Jurkat, Clone E6-1 (cell line): Measurements from ENCODE around the gene PRPH2.
"Not testable (repeated sequence)": the region's sequence is repeated elsewhere in the genome, so short reads cannot be mapped to it uniquely, and the experiment has no call there.

ENCODE experiments used
- DNase-seq: peaks from one replicate; pipeline ENCODE4 v3.0.0-alpha.2; 2011; ENCODE audit warnings: low read depth, low spot score
- H3K4me3 ChIP-seq: 2 replicates; pipeline ENCODE4 v1.5.1; 2011; ENCODE audit warnings: mild to moderate bottlenecking, low read length, control low read depth, moderate library complexity

The PRPH2 gene

DNA sequence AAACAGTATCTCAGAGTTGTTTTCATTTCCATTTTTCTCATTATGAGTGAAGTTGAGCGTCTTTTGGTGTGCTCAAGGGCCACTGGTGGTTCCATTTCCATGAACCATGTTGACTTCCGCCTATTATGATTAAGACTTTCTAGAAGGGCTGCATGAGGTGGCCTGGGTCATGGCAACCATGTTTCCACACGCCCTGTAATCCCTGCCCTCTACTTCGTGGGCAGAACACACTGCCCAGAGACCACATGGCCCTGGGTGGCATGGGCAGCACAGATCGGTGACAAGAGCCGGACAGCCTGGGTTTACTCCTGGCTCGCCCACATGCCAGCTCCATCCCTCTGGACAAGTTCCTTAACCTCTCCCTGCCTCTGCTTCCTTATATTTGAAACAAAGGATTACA lies 14.8 kb downstream of the PRPH2 start:
- H3K4me3 ChIP-seq: no peak overlapping the region
- no peak for DNase-seq

DNA sequence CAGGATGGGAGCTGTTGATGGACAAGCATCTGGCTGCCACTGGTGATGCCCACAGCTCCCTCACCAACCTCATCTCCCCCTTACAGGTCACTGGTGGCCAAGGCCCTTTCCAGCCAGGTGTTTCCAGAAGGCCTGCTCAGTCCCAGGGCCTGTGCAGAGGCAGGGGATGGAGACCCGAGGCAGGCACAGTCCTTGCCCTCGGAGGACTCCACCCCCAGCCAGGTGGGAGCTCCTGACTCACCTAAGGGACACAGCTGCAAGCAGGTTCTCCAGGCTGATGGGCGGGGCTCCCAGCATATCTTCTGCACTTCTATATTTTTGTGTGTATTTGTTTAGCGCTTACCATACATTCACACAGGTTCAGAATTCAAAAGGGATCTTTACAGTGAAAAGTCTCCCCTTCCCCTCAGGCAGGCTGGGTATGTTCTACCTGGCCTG lies 17.4 kb downstream of the PRPH2 start:
- H3K4me3 ChIP-seq: no peak overlapping the region
- no peak for DNase-seq

GRCh38 chr6:42704251-42704936 lies 18.0 kb downstream of the PRPH2 start:
- H3K4me3 ChIP-seq: no peak overlapping the region
- no peak for DNase-seq

- not testable (repeated sequence) for H3K4me3 ChIP-seq, DNase-seq
Measured at GRCh38 chr6:42702786-42703185, 19.6 kb downstream of the PRPH2 start.

- H3K4me3 ChIP-seq: no peak overlapping the region
- DNase-seq: no peak
Measured at GRCh38 chr6:42702200-42702599, 20.2 kb downstream of the PRPH2 start.

DNA sequence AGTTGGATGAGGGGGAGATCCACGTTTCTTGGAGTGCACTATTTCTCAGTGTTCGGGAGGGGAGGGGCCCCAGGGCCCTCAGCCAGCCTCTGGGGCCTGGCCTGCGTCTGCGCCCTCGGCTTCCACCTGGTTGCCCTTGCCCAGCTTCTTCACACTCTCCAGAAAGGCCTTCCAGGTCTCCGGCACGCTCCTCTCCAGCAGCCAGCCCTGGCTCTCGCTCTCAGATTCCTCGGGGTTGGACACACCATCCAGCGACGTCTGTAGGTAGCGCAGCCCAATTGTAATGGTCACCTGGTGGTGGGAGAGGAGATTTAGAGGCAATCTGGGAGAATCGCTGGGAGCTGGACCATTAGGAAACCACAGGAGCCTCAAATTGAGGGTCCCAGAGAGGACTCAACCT lies 24.2 kb downstream of the PRPH2 start:
- no peak for DNase-seq
- no peak overlapping the region for H3K4me3 ChIP-seq

DNA sequence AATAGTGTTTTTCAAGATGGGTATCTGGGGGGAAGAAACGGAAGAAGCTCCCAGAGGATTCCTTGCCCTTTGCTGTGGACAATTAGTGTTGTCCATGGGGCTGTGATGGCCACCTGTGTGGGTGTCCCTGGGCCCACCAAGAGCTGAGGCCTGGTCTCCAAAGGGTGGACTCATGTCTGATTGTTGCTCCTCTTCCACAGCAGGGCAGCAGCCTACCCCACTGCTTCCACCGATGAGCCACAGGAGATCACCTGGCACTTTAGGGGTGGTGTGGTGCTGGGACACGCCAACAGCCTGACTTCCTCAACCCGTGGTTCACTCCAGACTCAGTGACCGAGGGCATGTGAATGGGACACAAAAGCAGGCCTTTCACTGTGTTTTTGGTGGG lies 25.1 kb downstream of the PRPH2 start:
- no peak overlapping the region for H3K4me3 ChIP-seq
- DNase-seq: no peak

GRCh38 chr6:42696526-42697267 lies 25.7 kb downstream of the PRPH2 start:
- DNase-seq: no peak
- no peak overlapping the region for H3K4me3 ChIP-seq

DNA sequence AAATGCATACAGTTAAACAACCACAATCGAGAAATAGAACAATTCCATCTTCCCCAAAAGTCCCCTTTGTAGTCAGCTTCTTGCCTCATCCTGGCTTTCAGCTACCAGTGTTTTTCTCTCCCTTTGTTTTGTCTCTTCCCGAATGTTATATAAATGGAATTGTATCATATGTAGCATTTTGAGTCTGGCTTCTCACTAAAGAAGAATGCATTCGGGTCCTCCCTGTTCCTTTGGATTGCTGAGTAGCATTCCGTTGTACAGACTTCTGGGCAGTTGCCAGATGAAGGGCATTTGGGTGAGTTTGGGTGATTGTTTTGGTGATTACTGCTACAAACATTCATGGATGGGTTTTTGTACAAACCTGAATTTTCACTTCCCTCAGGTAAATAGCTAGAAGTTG lies 27.8 kb downstream of the PRPH2 start:
- H3K4me3 ChIP-seq: no peak overlapping the region
- DNase-seq: no peak

GRCh38 chr6:42693725-42694323 lies 28.6 kb downstream of the PRPH2 start:
- no peak overlapping the region for H3K4me3 ChIP-seq
- peak; percentile 66 for DNase-seq

DNA sequence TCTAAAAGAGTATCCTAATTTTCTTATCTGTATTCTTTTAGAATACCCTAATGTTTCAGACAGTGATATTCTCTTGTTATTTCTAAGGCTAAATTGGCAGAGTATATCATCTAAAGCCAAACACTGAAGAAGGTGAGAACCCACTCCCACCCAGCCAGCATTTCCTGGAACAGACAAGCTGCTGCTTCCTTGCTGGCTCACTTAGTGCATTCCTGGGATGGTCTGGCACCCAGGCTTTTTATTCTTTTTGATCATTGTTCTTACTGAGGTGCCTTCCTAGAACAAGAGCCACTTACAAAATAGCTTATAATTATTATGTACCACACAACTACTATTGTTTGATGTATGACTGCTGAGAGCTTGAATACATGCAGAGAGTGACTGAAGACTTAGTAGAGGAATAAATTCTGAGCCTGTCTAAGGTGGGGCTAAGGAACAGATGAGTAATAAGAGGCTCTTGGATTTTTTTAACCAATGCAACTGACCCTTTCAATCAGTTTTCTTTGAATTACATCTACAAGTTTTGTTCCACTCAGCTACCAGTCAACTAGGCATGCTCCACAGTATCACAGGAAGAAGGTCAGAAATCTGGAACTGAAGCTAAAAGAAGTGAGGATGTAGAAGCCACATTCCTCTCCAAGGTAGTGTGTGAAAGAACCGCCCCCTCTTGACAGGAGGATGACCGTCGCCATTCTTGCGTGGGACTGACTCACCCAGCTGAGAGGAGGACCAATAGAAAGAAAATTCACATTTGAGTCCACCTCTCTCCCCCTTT lies 30.1 kb downstream of the PRPH2 start:
- DNase-seq: no peak
- H3K4me3 ChIP-seq: no peak overlapping the region

DNA sequence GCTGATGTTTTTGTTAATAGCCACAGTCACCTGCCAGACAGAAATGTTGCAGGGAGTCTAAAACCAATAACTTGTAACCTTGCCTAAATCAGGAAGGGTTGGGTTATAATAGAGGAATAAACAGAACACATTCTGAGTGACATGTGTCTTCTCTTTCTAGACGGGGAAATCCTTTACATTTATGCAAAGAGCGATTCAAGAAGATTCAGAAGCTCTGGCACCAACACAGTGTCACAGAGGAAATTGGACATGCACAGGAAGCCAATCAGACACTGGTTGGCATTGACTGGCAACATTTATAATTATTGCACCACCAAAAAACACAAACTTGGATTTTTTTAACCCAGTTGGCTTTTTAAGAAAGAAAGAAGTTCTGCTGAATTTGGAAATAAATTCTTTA lies 31.5 kb downstream of the PRPH2 start:
- no peak for DNase-seq
- no peak overlapping the region for H3K4me3 ChIP-seq

DNA sequence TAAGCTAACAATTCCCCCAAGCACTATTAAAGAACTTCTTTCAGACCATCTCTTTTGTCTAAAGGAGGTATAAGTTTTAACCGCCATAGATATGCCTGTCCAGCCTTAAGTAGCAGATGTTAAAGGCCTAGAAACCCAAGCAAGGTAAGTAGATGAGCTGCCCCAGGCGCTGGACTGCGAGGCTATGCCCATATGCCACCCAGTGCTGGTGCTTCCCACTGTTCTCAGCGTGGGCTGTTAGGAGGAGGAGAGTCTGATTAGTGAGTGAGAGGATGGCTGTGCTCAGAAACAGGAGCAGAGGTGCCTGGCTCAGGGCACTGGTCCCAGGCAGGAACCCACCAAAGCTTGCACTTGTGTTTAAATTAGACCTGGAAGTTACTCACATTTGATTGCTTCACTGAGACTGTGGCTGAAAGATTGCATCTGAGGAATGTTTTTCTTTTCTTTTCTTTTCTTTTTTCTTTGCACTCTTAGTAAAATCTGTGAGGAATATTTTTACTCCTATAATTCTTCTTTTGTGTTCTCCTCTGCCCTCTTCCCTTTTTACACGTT lies 32.2 kb downstream of the PRPH2 start:
- DNase-seq: no peak
- H3K4me3 ChIP-seq: no peak overlapping the region

GRCh38 chr6:42689371-42689770 lies 33.0 kb downstream of the PRPH2 start:
- no peak overlapping the region for H3K4me3 ChIP-seq
- DNase-seq: no peak

DNA sequence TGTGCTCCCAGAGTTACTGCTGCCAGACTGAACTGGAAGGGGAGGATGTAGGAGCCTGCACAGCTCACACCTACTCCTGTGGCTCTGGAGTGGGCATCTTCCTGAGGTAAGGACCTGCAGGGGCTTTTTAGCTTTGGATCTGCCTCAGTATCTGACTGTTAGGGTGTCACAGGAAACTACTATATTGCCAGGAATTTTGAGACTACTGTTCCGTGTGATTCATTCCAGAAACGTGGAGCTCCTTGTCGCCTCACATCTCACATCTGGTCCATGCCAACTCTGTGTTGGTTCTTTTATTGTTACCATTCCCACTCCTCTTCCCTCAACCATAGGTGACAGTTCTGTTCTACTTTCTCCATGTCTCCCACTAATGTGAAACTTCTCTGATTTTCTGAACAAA lies 34.1 kb downstream of the PRPH2 start:
- no peak for DNase-seq
- no peak overlapping the region for H3K4me3 ChIP-seq

DNA sequence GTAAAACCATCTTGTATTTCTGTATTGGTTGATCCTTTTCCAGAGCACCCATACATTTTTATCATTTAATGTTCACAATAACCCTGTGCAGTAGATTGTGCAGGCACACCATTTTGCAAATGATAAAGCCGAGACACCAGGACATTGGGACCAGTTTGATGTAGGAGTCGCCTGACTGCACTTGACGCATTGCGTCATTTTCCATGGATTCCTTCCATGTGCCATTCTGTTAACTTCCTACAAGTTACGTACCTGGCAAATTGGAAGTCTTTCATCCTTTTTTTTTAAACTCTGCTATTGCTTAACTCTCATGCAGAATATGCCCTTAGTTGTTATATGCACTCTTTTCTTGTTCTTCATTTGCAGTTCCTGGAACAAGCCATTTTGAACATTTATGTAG lies 43.0 kb downstream of the PRPH2 start:
- no peak for DNase-seq
- H3K4me3 ChIP-seq: no peak overlapping the region

DNA sequence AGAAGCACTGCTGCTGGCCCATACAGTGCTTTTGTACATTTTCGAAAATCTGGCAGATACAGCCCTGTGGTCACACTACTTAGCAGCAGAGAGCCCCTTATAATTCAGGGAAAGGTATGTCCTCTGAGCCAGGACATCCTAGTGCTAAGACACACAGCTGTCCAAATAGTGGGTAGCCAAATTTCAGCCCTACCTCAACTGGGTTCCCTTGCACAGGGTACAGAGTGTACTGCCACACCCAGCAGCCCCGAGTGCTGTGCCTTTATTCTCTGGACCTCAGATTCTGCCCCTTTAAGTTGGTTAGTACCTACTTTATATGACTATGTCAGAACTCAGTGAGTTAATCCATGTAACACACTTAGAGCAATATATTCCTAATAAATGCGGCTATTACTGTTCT lies 47.6 kb downstream of the PRPH2 start:
- H3K4me3 ChIP-seq: no peak overlapping the region
- DNase-seq: no peak

- H3K4me3 ChIP-seq, DNase-seq: not testable (repeated sequence)
Measured at GRCh38 chr6:42674368-42674767, 48.0 kb downstream of the PRPH2 start.

- no peak for DNase-seq
Measured at GRCh38 chr6:42664718-42665117, 57.7 kb downstream of the PRPH2 start.

More at GRCh38 chr6:42664718-42665117, 57.7 kb downstream of the PRPH2 start:
- H3K4me3 ChIP-seq: no peak overlapping the region
